HepG2 (cell line): ENCODE results near the gene ENG. TPM values are rescaled to one million over a fixed set of nuclear protein-coding genes. Genes with fewer than 3 reads are reported as not detected.
A peak's percentile ranks its signal among the peaks of the same experiment; 100 is the strongest.

Experiments used
- ATM ChIP-seq: fragments of 450-650 bp; IDR thresholded peaks from 2 replicates; pipeline ENCODE4 v1.7.1; 2017; ENCODE audit warnings: mild to moderate bottlenecking, borderline replicate concordance
- DPF2 ChIP-seq: sonication (generic); formaldehyde crosslinking; IDR thresholded peaks from 2 replicates; pipeline ENCODE4 v1.4.0; 2020; ENCODE audit warnings: mild to moderate bottlenecking, low read depth, missing genetic modification reagents, borderline replicate concordance
- KDM5B ChIP-seq: sonication (generic); formaldehyde crosslinking; IDR thresholded peaks from 2 replicates; pipeline ENCODE4 v1.4.0; 2020; ENCODE audit warnings: missing genetic modification reagents, mild to moderate bottlenecking, borderline replicate concordance
- MYNN ChIP-seq: sonication (generic); formaldehyde crosslinking; IDR thresholded peaks from 2 replicates; pipeline ENCODE4 v1.4.0; 2020; ENCODE audit warnings: mild to moderate bottlenecking, low read depth, missing genetic modification reagents
- RNF219 ChIP-seq: sonication (generic); formaldehyde crosslinking; IDR thresholded peaks from 2 replicates; pipeline ENCODE4 v1.5.0; 2020; ENCODE audit warnings: mild to moderate bottlenecking, missing genetic modification reagents
- ZBTB7B ChIP-seq: sonication (generic); formaldehyde crosslinking; IDR thresholded peaks from 2 replicates; pipeline ENCODE4 v1.4.0; 2020; ENCODE audit warnings: missing genetic modification reagents
- ZNF136 ChIP-seq: sonication (generic); formaldehyde crosslinking; IDR thresholded peaks from 2 replicates; pipeline ENCODE4 v1.8.1; 2022; ENCODE audit warnings: low read depth, mild to moderate bottlenecking, moderate library complexity, missing genetic modification reagents
- ZNF503 ChIP-seq: sonication (generic); formaldehyde crosslinking; IDR thresholded peaks from 2 replicates; pipeline ENCODE4 v1.4.0; 2020; ENCODE audit warnings: missing genetic modification reagents
- ZNF550 ChIP-seq: sonication (generic); formaldehyde crosslinking; IDR thresholded peaks from 2 replicates; pipeline ENCODE4 v1.4.0; 2020; ENCODE audit warnings: mild to moderate bottlenecking, missing genetic modification reagents, borderline replicate concordance
- ZNF777 ChIP-seq: sonication (generic); formaldehyde crosslinking; IDR thresholded peaks from 2 replicates; pipeline ENCODE4 v1.4.0; 2020; ENCODE audit warnings: missing genetic modification reagents
- polyA plus RNA-seq, 8 experiments: library from polyadenylated mRNA; depleted of rRNA in 3 of 8; stranded (reverse) in 7 of 8; unstranded in 1 of 8; fragments of >200 nt; fragmentation: Illumina TruSeq in 4 of 8; extraction: Trizol in 4 of 8; gene quantifications; 2 replicates each; pipeline versions ENCODE4 v1.2.1 to v1.2.3, GENCODE V29; 2011 to 2016; ENCODE audit warnings: low read depth in 4 of 8, missing spikeins in 1 of 8, mixed read lengths in 1 of 8; ENCODE audit not compliant: insufficient read depth in 1 of 8
- total RNA-seq, 5 experiments: library from RNA; depleted of rRNA; stranded (reverse); fragments of >200 nt; fragmentation: Illumina TruSeq; extraction: Trizol; gene quantifications; 2 replicates each; pipeline ENCODE4 v1.2.3, GENCODE V29; 2016; ENCODE audit warnings: low read depth in 1 of 5
- TF ChIP-seq, protein P1 (sequence below): sonication (generic); formaldehyde crosslinking; IDR thresholded peaks from 2 replicates; pipeline ENCODE4 v1.4.0; 2020; ENCODE audit warnings: missing genetic modification reagents
- TF ChIP-seq, protein P2 (sequence below): sonication (generic); formaldehyde crosslinking; IDR thresholded peaks from 2 replicates; pipeline ENCODE4 v1.5.0; 2020; ENCODE audit warnings: missing genetic modification reagents
- TF ChIP-seq, protein P3 (sequence below): IDR thresholded peaks from 2 replicates; pipeline ENCODE4 v1.6.1; 2016; ENCODE audit warnings: mild to moderate bottlenecking, missing biosample characterization, missing genetic modification reagents

ENG gene
- total and polyA plus RNA-seq, 2 of the 13 experiments (the other 11 are each of a cell fraction or from before 2014, with no cell fraction given) = 0.02 to 1.1 TPM

- TF ChIP-seq, protein P1, sequence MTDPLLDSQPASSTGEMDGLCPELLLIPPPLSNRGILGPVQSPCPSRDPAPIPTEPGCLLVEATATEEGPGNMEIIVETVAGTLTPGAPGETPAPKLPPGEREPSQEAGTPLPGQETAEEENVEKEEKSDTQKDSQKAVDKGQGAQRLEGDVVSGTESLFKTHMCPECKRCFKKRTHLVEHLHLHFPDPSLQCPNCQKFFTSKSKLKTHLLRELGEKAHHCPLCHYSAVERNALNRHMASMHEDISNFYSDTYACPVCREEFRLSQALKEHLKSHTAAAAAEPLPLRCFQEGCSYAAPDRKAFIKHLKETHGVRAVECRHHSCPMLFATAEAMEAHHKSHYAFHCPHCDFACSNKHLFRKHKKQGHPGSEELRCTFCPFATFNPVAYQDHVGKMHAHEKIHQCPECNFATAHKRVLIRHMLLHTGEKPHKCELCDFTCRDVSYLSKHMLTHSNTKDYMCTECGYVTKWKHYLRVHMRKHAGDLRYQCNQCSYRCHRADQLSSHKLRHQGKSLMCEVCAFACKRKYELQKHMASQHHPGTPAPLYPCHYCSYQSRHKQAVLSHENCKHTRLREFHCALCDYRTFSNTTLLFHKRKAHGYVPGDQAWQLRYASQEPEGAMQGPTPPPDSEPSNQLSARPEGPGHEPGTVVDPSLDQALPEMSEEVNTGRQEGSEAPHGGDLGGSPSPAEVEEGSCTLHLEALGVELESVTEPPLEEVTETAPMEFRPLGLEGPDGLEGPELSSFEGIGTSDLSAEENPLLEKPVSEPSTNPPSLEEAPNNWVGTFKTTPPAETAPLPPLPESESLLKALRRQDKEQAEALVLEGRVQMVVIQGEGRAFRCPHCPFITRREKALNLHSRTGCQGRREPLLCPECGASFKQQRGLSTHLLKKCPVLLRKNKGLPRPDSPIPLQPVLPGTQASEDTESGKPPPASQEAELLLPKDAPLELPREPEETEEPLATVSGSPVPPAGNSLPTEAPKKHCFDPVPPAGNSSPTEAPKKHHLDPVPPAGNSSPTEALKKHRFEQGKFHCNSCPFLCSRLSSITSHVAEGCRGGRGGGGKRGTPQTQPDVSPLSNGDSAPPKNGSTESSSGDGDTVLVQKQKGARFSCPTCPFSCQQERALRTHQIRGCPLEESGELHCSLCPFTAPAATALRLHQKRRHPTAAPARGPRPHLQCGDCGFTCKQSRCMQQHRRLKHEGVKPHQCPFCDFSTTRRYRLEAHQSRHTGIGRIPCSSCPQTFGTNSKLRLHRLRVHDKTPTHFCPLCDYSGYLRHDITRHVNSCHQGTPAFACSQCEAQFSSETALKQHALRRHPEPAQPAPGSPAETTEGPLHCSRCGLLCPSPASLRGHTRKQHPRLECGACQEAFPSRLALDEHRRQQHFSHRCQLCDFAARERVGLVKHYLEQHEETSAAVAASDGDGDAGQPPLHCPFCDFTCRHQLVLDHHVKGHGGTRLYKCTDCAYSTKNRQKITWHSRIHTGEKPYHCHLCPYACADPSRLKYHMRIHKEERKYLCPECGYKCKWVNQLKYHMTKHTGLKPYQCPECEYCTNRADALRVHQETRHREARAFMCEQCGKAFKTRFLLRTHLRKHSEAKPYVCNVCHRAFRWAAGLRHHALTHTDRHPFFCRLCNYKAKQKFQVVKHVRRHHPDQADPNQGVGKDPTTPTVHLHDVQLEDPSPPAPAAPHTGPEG (CRISPR knock-in tag) = no peak
- TF ChIP-seq DPF2 (CRISPR knock-in tag) (no peak), RNF219 (CRISPR knock-in tag) (no peak), ZNF777 (no peak; the same call in 1 of the 2 replicates), ZBTB7B (peak; percentile 87), MYNN (0 out of 2 replicates have a peak, but pooled peaks have one; percentile 39), ATM (no peak), ZNF503 (CRISPR knock-in tag) (no peak; the same call in 1 of the 2 replicates), ZNF550 (CRISPR knock-in tag) (no peak), KDM5B (CRISPR knock-in tag) (no peak), ZNF136 (CRISPR knock-in tag) (no peak)
- TF ChIP-seq, protein P2, sequence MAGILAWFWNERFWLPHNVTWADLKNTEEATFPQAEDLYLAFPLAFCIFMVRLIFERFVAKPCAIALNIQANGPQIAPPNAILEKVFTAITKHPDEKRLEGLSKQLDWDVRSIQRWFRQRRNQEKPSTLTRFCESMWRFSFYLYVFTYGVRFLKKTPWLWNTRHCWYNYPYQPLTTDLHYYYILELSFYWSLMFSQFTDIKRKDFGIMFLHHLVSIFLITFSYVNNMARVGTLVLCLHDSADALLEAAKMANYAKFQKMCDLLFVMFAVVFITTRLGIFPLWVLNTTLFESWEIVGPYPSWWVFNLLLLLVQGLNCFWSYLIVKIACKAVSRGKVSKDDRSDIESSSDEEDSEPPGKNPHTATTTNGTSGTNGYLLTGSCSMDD = no peak
- TF ChIP-seq, protein P3, sequence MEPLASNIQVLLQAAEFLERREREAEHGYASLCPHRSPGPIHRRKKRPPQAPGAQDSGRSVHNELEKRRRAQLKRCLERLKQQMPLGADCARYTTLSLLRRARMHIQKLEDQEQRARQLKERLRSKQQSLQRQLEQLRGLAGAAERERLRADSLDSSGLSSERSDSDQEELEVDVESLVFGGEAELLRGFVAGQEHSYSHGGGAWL = no peak
These were observed 42.8 kb upstream of the ENG start (continued) for GRCh38 chr9:127897193-127897692.
